ENCODE results near the gene EIF4A2. TPM values are rescaled to one million over a fixed set of nuclear protein-coding genes. Genes with fewer than 3 reads are reported as not detected.

Gene EIF4A2
- total and polyA plus RNA-seq, 9 of the 15 experiments (the other 6 are each of a cell fraction or from before 2014, with no cell fraction given) = 307 to 754 (median 435) TPM

GRCh38 chr3:186825294-186825821 lies 42.0 kb downstream of the EIF4A2 start (continued):
- no peak for TF ChIP-seq ZNF584 (CRISPR knock-in tag; IDR thresholded peaks at IDR 0.05; ENCODE audit: low read depth)
- peak in 2 of 3 experiments; percentile 25 to 71 for TF ChIP-seq YY1 (IDR thresholded peaks at IDR 0.05; ENCODE audit: borderline replicate concordance in 1 of 3, control insufficient read depth in 1 of 3, extremely low read depth in 1 of 3, insufficient read depth in 3 of 3, insufficient read length in 1 of 3, insufficient replicate concordance in 2 of 3, low read depth in 1 of 3, low read length in 2 of 3)
- no peak for TF ChIP-seq ZNF124 (CRISPR knock-in tag; IDR thresholded peaks at IDR 0.05)
- TF ChIP-seq CTCF (IDR thresholded peaks at IDR 0.05 in 2 of 3, conservative IDR thresholded peaks at IDR 0.05 in 1 of 3; ENCODE audit: insufficient read depth in 2 of 3, low read depth in 1 of 3, low read length in 3 of 3) = 0 out of 6 replicates have a peak, but pooled peaks of 1 of the 3 experiments have one; percentile 2
- no peak for TF ChIP-seq ZNF785 (CRISPR knock-in tag; IDR thresholded peaks at IDR 0.05)
- peak; percentile 54 for TF ChIP-seq SMAD4 (CRISPR knock-in tag; conservative IDR thresholded peaks at IDR 0.05)
- TF ChIP-seq FOXM1 (IDR thresholded peaks at IDR 0.05; ENCODE audit: low read depth) = no peak
- TF ChIP-seq FOXM1 (CRISPR knock-in tag; IDR thresholded peaks at IDR 0.05; ENCODE audit: low read depth) = no peak
- peak; percentile 56 for TF ChIP-seq TCF3 (CRISPR knock-in tag; IDR thresholded peaks at IDR 0.05)
- no peak for TF ChIP-seq ZBTB43 (CRISPR knock-in tag; IDR thresholded peaks at IDR 0.05)
- peak; percentile 33; the same call in 1 of the 2 replicates for TF ChIP-seq POLR2AphosphoS5 (IDR thresholded peaks at IDR 0.05; ENCODE audit: control insufficient read depth, insufficient read depth, low read depth, low read length)
- TF ChIP-seq GTF2E2 (tag; IDR thresholded peaks at IDR 0.05) = no peak
- TF ChIP-seq TGIF2 (CRISPR knock-in tag; IDR thresholded peaks at IDR 0.05) = no peak
- no peak for TF ChIP-seq SMARCA4 (IDR thresholded peaks at IDR 0.05)
- TF ChIP-seq ZBTB34 (CRISPR knock-in tag; IDR thresholded peaks at IDR 0.05) = no peak
- 0 out of 2 replicates have a peak, but pooled peaks have one; percentile 6 for TF ChIP-seq TOE1 (IDR thresholded peaks at IDR 0.05; ENCODE audit: borderline replicate concordance)
- TF ChIP-seq TOE1 (CRISPR knock-in tag; IDR thresholded peaks at IDR 0.05; ENCODE audit: borderline replicate concordance, low read depth) = no peak
- no peak for TF ChIP-seq ZNF217 (CRISPR knock-in tag; IDR thresholded peaks at IDR 0.05)
- TF ChIP-seq NR4A1 (CRISPR knock-in tag; IDR thresholded peaks at IDR 0.05) = no peak
- no peak for TF ChIP-seq NR4A1 (tag; IDR thresholded peaks at IDR 0.05)
- no peak for TF ChIP-seq KLF1 (tag; IDR thresholded peaks at IDR 0.05)
- no peak for TF ChIP-seq ID3 (CRISPR knock-in tag; IDR thresholded peaks at IDR 0.05)
- TF ChIP-seq ID3 (tag; IDR thresholded peaks at IDR 0.05) = no peak
- TF ChIP-seq CSDE1 (IDR thresholded peaks at IDR 0.05) = no peak
- peak; percentile 65 for TF ChIP-seq RBFOX2 (IDR thresholded peaks at IDR 0.05; ENCODE audit: low read depth, low read length)

All from K562 (cell line).